SK-N-SH (cell line): Measurements from ENCODE around the gene ARMC9.

Source experiments
- EZH2phosphoT487 ChIP-seq: fragments of 200-600 bp; sonication (generic); IDR thresholded peaks from 2 replicates; pipeline ENCODE4 v1.6.1; 2017; ENCODE audit warnings: low read depth, mixed run types, mild to moderate bottlenecking, antibody characterized with exemption, moderate library complexity, borderline replicate concordance
- GATA2 ChIP-seq: sonication (generic); formaldehyde crosslinking; IDR thresholded peaks from 2 replicates; pipeline ENCODE4 v1.5.0; 2020; ENCODE audit warnings: mild to moderate bottlenecking, missing genetic modification reagents
- MXI1 ChIP-seq: IDR thresholded peaks from 2 replicates; pipeline ENCODE4 v1.6.1; 2012; ENCODE audit warnings: mild to moderate bottlenecking, low read depth, low read length, improper control_type of control experiment
- POLR2AphosphoS5 ChIP-seq: IDR thresholded peaks from 2 replicates; pipeline ENCODE4 v1.6.1; 2012; ENCODE audit warnings: low read depth, low read length
- YY1 ChIP-seq: IDR thresholded peaks from 2 replicates; pipeline ENCODE4 v1.4.0; 2012; ENCODE audit warnings: low read depth, mild to moderate bottlenecking
- TF ChIP-seq, protein P1 (sequence below): fragments of 200-600 bp; sonication (generic); IDR thresholded peaks from 2 replicates; pipeline ENCODE4 v1.6.1; 2017; ENCODE audit warnings: antibody characterized with exemption, mild to moderate bottlenecking, moderate library complexity

DNA sequence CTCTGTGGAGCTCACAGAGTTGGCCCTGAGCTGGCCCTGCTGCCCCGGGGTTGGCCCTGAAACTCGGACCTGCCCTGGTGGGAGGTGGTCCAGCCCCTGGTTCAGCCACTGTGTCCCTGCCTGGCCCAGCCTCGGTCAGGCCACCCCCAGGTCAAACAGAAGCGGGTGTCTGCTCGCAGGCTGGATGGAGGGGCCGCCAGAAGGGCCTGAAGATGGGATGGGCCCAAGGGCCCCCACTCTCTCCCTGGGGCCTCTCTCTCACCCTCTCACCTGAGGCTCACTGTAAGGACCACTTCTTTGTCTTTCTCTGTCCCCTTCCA is 172.0 kb downstream of the ARMC9 start:
- TF ChIP-seq GATA2 (CRISPR knock-in tag) (no peak), EZH2phosphoT487 (no peak), MXI1 (no peak), YY1 (no peak), POLR2AphosphoS5 (no peak)
- TF ChIP-seq, protein P1, sequence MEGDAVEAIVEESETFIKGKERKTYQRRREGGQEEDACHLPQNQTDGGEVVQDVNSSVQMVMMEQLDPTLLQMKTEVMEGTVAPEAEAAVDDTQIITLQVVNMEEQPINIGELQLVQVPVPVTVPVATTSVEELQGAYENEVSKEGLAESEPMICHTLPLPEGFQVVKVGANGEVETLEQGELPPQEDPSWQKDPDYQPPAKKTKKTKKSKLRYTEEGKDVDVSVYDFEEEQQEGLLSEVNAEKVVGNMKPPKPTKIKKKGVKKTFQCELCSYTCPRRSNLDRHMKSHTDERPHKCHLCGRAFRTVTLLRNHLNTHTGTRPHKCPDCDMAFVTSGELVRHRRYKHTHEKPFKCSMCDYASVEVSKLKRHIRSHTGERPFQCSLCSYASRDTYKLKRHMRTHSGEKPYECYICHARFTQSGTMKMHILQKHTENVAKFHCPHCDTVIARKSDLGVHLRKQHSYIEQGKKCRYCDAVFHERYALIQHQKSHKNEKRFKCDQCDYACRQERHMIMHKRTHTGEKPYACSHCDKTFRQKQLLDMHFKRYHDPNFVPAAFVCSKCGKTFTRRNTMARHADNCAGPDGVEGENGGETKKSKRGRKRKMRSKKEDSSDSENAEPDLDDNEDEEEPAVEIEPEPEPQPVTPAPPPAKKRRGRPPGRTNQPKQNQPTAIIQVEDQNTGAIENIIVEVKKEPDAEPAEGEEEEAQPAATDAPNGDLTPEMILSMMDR: no peak
